ENCODE data around the gene MAJIN.
A peak's percentile ranks its signal among the peaks of the same experiment; 100 is the strongest.

MAJIN gene

GRCh38 chr11:64919627-64920026 is 52.3 kb downstream of the MAJIN start:
- no peak overlapping the region for H3K27ac ChIP-seq
- no peak for TF ChIP-seq CTCF (IDR thresholded peaks at IDR 0.05)
- TF ChIP-seq ZFX (IDR thresholded peaks at IDR 0.05; ENCODE audit: borderline replicate concordance) = no peak

GRCh38 chr11:64918017-64918416 is 53.9 kb downstream of the MAJIN start:
- peak overlapping the region; percentile 65 for H3K27ac ChIP-seq
- no peak for TF ChIP-seq ZFX (IDR thresholded peaks at IDR 0.05; ENCODE audit: borderline replicate concordance)
- TF ChIP-seq CTCF (IDR thresholded peaks at IDR 0.05) = peak; percentile 29

- H3K27ac ChIP-seq = peak overlapping the region; percentile 65
- TF ChIP-seq CTCF (IDR thresholded peaks at IDR 0.05) = no peak
- no peak for TF ChIP-seq ZFX (IDR thresholded peaks at IDR 0.05; ENCODE audit: borderline replicate concordance)
Measured at GRCh38 chr11:64917663-64917995, 54.3 kb downstream of the MAJIN start.

GRCh38 chr11:64916775-64917662 is 54.9 kb downstream of the MAJIN start, which contains the start of gene ATG2A:
Gene ATG2A (minus strand): TSS chr11:64917209. CDS start chr11:64917135, 74 bp downstream.
- peak within 1 kb of the TSS; percentile 65 for H3K27ac ChIP-seq
- TF ChIP-seq ZFX (IDR thresholded peaks at IDR 0.05; ENCODE audit: borderline replicate concordance) = no peak
- TF ChIP-seq CTCF (IDR thresholded peaks at IDR 0.05) = no peak

- H3K27ac ChIP-seq = peak overlapping the region; percentile 65
- TF ChIP-seq ZFX (IDR thresholded peaks at IDR 0.05; ENCODE audit: borderline replicate concordance) (no peak), CTCF (IDR thresholded peaks at IDR 0.05) (no peak)
Measured at GRCh38 chr11:64916040-64916774, 55.7 kb downstream of the MAJIN start.

GRCh38 chr11:64915376-64915887 is 56.5 kb downstream of the MAJIN start:
- peak overlapping the region; percentile 65; the same call in 1 of the 2 replicates for H3K27ac ChIP-seq

More at GRCh38 chr11:64915376-64915887, 56.5 kb downstream of the MAJIN start:
- TF ChIP-seq CTCF (IDR thresholded peaks at IDR 0.05) = no peak
